Activated T-cell treated with anti-CD3 and anti-CD28 coated beads for 1 hour (primary cell): ENCODE measurements around the gene MYOCOS.

Source experiments
- DNase-seq: peaks from one replicate; pipeline ENCODE4 v3.0.0-alpha.2; 2020; ENCODE audit warnings: low read depth

MYOCOS gene

DNA sequence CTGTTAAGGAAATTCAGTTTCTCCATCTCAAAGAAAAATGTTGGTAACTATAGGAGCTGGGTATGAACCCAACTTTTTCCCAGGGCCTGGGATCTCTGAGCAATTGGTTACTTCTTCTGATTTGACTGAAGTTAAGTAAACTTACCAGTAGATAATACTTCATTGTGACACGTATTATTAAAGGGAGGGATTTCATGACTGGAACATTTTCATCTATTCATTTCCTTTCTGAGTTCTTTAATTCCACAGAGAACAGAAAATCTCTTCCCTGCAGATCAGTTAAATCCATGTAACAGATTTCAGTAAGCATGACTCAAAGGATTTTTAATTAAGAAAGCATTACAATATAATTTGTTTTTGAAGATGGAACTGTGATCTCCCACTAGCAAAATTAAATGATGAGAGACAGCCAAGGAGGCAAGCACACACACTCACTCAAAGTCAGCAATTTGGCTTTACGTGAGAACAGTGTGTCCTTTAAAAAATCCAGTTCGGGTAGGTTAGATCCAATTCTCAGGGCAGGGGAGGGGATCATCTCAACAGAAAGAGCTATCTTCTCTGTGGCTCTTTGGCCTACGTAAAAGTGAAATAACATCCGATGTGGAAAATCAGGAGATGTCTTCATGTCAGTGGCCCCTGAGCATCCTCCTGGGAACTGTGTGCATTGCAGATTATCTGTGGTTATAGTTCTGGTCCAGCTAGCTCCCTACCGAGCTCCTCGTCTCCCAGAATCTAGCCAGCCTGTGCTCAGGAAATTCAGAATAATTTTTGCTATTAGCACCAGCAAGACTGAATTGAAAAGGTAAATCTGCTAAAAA is 41.2 kb downstream of the MYOCOS start:
- no peak for DNase-seq

DNA sequence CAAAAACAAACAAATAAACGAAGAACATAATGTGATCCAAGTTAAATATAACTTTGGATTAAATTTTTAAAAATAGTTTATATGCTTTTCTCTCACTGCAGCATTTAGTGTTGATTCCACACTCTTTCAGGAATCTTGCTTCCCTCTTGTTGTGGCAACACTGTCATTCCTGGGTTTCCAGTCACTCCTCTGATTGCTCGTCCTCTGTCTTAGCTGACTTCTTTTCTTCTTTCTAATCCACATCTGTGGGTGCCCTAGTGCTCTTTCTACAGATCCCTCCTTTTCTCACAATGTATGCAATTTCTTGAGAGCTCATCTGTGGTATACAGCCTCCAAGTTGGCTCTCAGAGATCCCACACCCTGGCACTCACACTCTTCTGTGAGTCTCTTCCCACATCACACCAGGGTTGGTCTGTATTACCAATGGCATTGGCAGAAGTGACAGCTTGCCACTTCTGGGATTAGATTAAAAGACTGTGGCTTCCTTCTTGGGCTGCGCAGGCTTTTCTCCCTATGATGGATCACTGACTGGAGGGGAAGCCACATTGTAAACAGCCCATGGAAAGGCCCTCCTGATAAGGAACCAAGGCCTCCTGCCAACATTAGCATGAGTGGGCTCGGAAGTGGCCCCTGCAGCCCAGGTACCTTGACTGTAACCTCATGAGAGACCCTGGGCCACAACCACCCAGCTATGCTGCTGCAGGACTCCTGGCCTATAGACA is 42.0 kb downstream of the MYOCOS start:
- no peak for DNase-seq

DNA sequence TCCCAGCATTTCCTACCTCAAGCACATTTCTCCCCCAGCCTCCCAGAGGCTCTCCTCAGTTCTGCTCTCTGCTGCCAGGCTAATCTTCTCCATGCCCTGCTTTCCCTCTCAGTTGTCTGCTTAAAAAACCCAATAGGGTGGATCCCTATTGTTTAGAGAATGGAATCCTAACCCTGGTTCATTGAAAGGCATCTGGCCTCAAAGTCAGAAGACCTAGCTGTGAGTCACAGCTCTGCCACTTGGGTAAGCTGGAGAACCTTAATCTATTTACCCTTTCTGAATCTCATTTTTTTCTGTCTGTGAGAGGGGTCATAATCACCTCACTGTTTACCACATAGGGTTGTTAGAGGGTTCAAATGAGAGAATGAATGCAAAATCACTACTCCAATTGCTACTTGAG is 42.9 kb downstream of the MYOCOS start:
- DNase-seq, result no peak

DNA sequence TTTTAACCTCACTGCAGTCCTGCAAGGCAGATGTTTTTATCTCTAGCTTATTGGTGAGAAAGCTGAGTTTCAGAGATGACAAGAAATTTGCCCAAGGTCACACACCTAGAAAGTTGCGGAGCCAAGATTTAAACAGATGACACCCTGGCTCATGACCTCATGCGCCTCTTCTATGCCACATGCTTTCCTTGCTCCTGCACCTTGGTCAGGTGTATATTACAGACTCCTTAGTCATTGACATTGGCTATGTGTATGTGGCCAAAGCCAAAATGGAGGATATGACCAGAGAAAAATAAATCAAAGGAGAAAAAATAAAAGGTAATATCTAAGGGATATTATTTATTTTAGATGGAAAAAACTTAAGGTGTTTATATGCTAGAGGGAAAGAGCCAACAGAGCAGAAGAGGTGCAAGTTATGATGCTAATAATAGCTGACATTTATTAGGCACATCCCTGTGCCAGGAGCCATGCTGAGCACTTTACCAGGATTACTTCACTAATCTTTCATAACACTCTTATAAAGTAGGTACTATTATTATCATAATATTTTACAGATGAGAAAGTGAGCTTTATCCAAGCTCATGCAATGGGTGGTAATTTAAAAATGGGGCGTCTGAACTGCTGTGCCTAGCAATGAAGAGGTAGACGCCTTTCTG is 44.2 kb downstream of the MYOCOS start:
- DNase-seq, result no peak

DNA sequence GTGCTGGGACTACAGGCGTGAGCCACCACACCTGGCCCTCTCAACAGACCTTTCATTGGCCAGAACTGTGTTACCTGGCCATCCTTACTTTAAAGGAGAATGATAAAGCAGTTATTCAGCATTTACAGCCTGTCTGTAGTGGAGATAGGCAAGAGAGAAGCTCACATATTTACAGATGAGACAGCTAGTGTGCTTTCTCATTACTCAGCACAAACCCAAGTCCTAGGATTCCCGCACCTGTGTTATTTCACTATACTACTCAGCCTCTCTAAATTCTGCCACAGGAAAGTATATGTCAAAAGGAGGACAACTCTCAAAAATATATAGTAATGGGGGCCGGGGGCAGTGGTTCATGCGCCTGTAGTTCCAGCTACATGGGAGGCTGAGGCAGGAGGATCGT is 46.3 kb downstream of the MYOCOS start:
- no peak for DNase-seq

DNA sequence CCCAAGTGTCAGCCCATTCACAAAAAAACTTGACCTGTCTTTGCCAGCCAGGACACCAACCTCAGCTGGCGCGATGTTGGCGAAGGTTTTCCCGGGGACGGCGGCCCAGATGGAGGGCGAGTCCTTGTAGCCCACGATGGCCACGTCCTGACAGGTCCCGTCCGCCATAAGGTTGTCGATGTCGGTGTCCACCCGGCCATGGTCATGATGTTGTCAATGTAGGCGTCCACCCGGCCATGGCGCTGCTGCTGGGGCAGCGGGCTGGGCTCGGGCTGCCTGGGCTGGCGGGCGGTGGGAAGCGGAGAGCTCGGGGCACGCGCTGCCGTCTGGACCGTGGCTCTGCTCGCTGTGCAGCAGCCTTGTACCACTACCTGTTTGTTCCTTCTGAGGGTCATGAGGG is 48.7 kb downstream of the MYOCOS start:
- no peak for DNase-seq

DNA sequence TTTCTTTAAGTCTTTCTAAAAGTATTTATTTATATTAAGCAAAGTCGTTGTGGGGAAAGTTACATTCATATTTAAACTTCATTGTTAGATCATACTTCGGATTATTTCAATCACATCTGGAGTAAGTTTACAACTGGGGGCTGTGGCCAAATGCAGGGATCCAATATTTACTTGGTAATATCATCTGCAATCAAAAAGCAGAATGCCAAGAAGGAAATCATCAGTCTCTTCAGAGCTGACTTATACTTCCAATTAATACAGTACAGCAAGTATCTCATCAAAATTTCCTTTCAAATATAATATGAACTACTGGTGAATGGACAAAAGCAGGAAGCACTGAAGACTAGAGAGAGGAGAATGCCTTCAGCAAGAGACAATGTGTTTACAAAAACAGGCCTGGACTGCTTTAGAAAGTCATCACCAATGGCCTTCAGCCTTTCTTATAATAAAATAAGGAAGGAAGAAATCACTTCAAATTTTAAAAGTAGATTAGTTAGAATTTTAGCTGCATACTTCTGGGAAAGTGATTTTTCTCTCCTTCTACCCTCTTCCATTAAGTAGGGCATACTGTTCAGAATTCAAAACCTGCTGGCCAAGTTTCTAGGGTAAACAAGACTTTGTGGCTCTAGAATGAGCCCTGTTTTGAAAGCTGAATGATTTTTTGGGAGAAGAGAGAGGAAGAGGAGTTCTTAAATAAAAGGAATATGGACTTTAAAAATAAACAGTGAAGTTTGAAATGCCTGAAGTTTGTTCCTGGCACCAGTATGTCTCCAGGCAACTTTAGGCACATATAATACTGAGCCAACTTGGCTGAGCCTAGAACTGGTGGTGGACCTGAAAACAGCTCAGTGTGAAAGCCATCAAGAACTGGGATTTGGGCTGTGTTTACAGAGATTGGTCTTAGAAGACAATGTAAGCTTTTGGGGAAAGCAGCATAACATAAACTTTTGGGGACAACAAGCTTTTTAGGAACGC is 52.7 kb downstream of the MYOCOS start:
- no peak for DNase-seq
